Coronary artery (tissue), 2 donors: ENCODE data around the gene KDSR.

ENCODE experiments used
- DNase-seq: peaks from one replicate; pipeline ENCODE4 v3.0.0-alpha.2; 2017; ENCODE audit warnings: low spot score
- H3K27ac ChIP-seq, 2 donors: fragments of 200-600 bp; sonication (generic); one replicate each; pipeline ENCODE4 v1.5.1; 2016 to 2019
- H3K4me3 ChIP-seq: fragments of 200-600 bp; sonication (generic); 2 replicates; pipeline ENCODE4 v1.5.1; 2016; ENCODE audit warnings: mild to moderate bottlenecking, moderate library complexity
- CTCF ChIP-seq: fragments of 200-600 bp; sonication (generic); IDR thresholded peaks from one replicate; pipeline ENCODE4 v1.5.1; 2019; ENCODE audit warnings: antibody characterized with exemption

The KDSR gene

DNA sequence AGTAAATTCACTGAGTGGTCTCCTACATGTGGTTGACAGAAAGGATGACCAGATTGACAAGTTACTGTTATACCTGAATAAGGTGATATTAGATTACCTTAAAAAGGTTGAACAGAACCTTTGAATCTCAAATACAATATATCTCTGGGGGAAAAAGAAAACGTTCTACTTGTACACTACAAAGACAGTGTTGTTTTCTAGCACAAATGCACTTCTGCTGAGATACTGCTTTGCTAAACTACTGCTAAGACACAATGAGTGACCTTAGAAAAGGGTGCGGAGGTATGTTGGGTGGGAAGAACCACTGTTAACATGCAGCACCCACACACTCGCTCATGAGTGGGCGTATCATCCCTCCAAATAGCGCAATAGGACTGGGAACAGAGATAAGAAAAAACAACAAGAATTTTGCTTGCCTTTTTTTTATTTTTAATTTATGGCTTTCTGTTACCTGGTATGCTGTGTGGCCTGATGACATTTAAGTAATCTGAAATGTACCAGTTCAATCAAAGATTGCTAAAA, 53.5 kb downstream of the KDSR start:
- TF ChIP-seq CTCF: no peak
- no peak for DNase-seq
- Histone ChIP-seq H3K4me3 (peak overlapping the region; percentile 52), H3K27ac (no peak overlapping the region)

GRCh38 chr18:63312737-63313395, 54.1 kb downstream of the KDSR start:
- TF ChIP-seq CTCF: no peak
- Histone ChIP-seq H3K27ac (no peak overlapping the region), H3K4me3 (peak overlapping the region; percentile 24)
- DNase-seq: no peak

- no peak for DNase-seq
- no peak overlapping the region for H3K27ac ChIP-seq
- no peak for TF ChIP-seq CTCF
- H3K4me3 ChIP-seq: no peak overlapping the region
Observed at GRCh38 chr18:63312019-63312409, 55.0 kb downstream of the KDSR start.

DNA sequence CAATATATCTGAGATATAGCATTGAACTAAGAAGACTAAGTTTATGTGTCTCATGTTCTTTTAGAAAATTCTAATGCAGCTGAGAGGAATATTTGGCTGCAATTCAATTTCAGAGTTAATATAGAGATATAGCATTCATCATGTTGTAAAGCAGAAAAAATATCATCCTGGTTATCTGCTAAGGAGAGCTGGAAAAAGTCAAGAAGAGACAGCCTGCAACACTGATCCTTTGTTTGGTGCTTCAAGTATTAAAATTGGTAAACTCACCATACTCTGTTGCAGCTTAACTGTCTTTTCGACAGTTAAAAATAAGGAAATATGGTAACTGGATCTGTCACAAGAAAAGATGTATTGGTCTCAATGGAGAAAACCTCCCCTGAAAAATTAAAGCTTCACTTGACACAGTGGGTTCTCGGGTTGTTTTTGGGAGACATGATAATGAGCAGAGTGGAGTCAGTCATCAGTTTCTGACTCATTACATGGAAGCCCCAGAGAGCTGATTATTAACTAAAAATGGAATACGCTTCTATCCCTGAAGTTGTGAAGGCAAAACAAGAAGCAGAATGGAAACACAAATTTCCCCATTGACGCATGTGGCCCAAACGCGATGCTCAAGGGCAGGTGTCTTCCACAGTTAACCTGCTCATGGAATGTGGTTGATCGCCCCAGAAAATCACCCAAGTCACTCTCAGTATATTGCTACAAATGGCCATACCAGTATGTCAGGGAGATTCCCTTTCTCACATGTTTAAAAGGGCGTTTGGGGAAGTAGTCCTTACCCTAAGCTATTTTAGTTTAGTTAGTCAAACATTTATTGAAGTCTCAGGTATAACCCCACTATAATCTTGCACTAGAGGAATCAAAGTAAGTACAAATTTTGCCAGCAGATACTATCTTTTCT, 55.6 kb downstream of the KDSR start:
- no peak for TF ChIP-seq CTCF
- Histone ChIP-seq H3K4me3 (no peak overlapping the region), H3K27ac (peak overlapping the region in 1 of 2 donors; percentile 18)
- DNase-seq: no peak

DNA sequence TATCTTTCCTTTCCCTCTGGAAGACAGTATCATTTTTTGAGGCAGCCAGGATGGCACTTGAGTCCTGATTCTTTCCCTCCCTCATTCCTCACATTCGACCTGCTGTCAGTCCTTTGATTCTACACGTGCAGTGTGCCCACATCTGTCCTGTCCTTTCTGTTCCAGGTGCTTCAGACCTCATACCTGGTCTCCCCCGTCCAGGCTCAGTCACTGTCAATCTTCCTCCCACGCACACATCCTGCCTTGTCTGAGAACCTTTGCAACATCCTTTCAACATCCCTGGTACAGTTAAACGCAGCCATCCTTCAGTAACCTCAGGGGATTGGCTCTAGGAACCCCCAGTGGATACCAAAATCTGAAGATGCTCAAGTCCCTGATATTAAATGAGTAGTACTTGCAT, 57.6 kb downstream of the KDSR start:
- H3K27ac ChIP-seq: no peak overlapping the region
- no peak overlapping the region for H3K4me3 ChIP-seq
- no peak for DNase-seq
- TF ChIP-seq CTCF: no peak

DNA sequence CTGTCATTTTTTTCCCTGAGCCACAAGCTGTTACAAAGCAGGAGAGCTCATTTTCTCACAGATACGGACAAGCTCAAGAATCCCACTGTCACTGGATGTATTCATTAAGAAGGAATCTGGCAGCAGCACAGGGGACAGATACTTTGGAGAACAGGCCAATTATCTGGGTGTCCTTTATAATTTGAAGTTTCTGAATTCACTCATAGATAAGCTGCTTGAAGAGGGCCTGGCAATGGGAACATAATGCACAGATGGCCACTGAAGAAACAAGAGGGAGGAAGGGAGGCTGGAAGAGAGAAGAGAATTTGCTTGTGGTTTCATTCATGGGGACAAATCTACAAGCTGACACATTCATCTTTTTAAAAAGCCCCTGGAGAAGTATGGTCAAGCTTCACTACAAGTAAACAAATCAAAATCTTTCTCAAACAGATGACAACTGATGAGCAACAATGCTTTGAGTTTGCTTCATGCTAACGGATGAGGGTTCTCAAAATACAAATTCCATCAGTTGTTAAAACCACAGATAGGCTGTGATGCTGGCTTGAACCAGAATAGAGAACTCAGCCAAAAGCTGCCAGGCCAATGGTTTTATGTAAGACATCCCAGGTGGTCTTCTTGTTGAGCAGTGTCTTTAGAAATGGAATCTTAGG, 59.3 kb downstream of the KDSR start:
- Histone ChIP-seq H3K4me3 (no peak overlapping the region), H3K27ac (peak overlapping the region in 1 of 2 donors; percentile 31)
- no peak for TF ChIP-seq CTCF
- no peak for DNase-seq
